Fibroblast of lung (primary cell): ENCODE measurements around the gene MTA1. TPM values are rescaled to one million over a fixed set of nuclear protein-coding genes. Genes with fewer than 3 reads are reported as not detected.

Source experiments
- DNase-seq, 2 donors: peaks; one replicate each; pipeline versions ENCODE4 v3.0.0 to v3.0.0-alpha.2; 2010; ENCODE audit warnings: low read depth in 2 of 2
- H2AFZ ChIP-seq: 2 replicates; pipeline ENCODE4 v1.5.1; 2012; ENCODE audit warnings: low read length, control low read depth, inconsistent platforms
- H3K27ac ChIP-seq: 2 replicates; pipeline ENCODE4 v1.5.1; 2011; ENCODE audit warnings: low read length, control low read depth; ENCODE audit not compliant: insufficient read depth
- H3K27me3 ChIP-seq: 2 replicates; pipeline ENCODE4 v1.5.1; 2011; ENCODE audit warnings: mild to moderate bottlenecking, low read length; ENCODE audit not compliant: control insufficient read depth, insufficient read depth
- H3K36me3 ChIP-seq: 2 replicates; pipeline ENCODE4 v1.5.1; 2011; ENCODE audit warnings: low read length; ENCODE audit not compliant: control insufficient read depth, insufficient read depth
- H3K4me1 ChIP-seq: 2 replicates; pipeline ENCODE4 v1.5.1; 2011; ENCODE audit warnings: low read length; ENCODE audit not compliant: control insufficient read depth, insufficient read depth; ENCODE audit errors: extremely low read depth
- H3K4me2 ChIP-seq: 2 replicates; pipeline ENCODE4 v1.5.1; 2011; ENCODE audit warnings: low read length, control low read depth; ENCODE audit not compliant: insufficient read depth; ENCODE audit errors: extremely low read depth
- H3K4me3 ChIP-seq, 4 experiments: fragments of 200-600 bp in 1 of 4; sonication (generic) in 1 of 4; replicated peaks in 1 of 4; 2 replicates each; pipeline ENCODE4 v1.5.1; 2011 to 2016; ENCODE audit warnings: low read length in 4 of 4, low read depth in 3 of 4, mild to moderate bottlenecking in 3 of 4, control low read depth in 2 of 4, inconsistent platforms in 1 of 4, mixed read lengths in 1 of 4; ENCODE audit not compliant: insufficient read depth in 1 of 4; ENCODE audit errors: control extremely low read depth in 1 of 4
- H3K79me2 ChIP-seq: 2 replicates; pipeline ENCODE4 v1.5.1; 2012; ENCODE audit warnings: mild to moderate bottlenecking, low read length, inconsistent platforms; ENCODE audit not compliant: control insufficient read depth, insufficient read depth
- H3K9ac ChIP-seq: 2 replicates; pipeline ENCODE4 v1.5.1; 2011; ENCODE audit warnings: mild to moderate bottlenecking, low read length, control low read depth; ENCODE audit not compliant: insufficient read depth
- H3K9me3 ChIP-seq: 2 replicates; pipeline ENCODE4 v1.5.1; 2012; ENCODE audit warnings: low read depth, low read length; ENCODE audit not compliant: control insufficient read depth, insufficient read depth
- H4K20me1 ChIP-seq: 2 replicates; pipeline ENCODE4 v1.5.1; 2011; ENCODE audit warnings: low read length; ENCODE audit not compliant: control insufficient read depth, insufficient read depth; ENCODE audit errors: extremely low read depth
- CTCF ChIP-seq, 2 donors: IDR thresholded peaks in 1 of 2; conservative IDR thresholded peaks in 1 of 2; 1 replicate in 1 of 2; 2 replicates in 1 of 2; pipeline ENCODE4 v1.5.1; 2011 to 2012; ENCODE audit warnings: low read length in 2 of 2, control low read depth in 1 of 2, inconsistent platforms in 1 of 2, low read depth in 1 of 2, mild to moderate bottlenecking in 1 of 2
- EZH2 ChIP-seq: IDR thresholded peaks from 2 replicates; pipeline ENCODE4 v1.5.1; 2012; ENCODE audit warnings: low read length, control low read depth, mild to moderate bottlenecking; ENCODE audit errors: missing control alignments
- polyA plus RNA-seq, 2 donors: library from polyadenylated mRNA; depleted of rRNA in 1 of 2; stranded (reverse) in 1 of 2; unstranded in 1 of 2; fragments of >200 nt; gene quantifications; 2 replicates each; pipeline ENCODE4 v1.2.1, GENCODE V29; 2011 to 2012; ENCODE audit warnings: missing spikeins in 1 of 2
- total RNA-seq: library from RNA; depleted of rRNA; stranded (reverse); fragments of >200 nt; gene quantifications from 2 replicates; pipeline ENCODE4 v1.2.1, GENCODE V29; 2014

MTA1 gene
- total and polyA plus RNA-seq, 2 donors (not counting 1 experiment from before 2014, with no cell fraction given) = 28.6 to 29.7 TPM

- DNase-seq = no peak
- Histone ChIP-seq H3K36me3 (no peaks in the 10 kb centered on the region), H4K20me1 (no peaks in the 10 kb centered on the region), H3K4me1 (peaks cover 11% of the 10 kb centered on the region), H3K4me3 (peak overlapping the region; percentile 64 to 76 (median 72)), H3K9ac (no peak overlapping the region), H3K27me3 (no peaks in the 10 kb centered on the region), H3K27ac (no peak overlapping the region), H3K79me2 (peaks cover 36% of the 10 kb centered on the region), H3K9me3 (no peaks in the 10 kb centered on the region), H3K4me2 (peak overlapping the region; percentile 94), H2AFZ (peak overlapping the region; percentile 86)
- TF ChIP-seq CTCF (conservative IDR thresholded peaks at IDR 0.05 in 1 of 2, IDR thresholded peaks at IDR 0.05 in 1 of 2; ENCODE audit: low read depth in 1 of 2, low read length in 2 of 2) (no peak), EZH2 (no peak)
Measured at GRCh38 chr14:105418269-105419194, 1.1 kb upstream of the MTA1 start.

GRCh38 chr14:105420101-105420973, 710 bp downstream of the MTA1 start:
- Histone ChIP-seq H3K9ac (peak overlapping the region; percentile 71), H3K9me3 (no peaks in the 10 kb centered on the region), H3K79me2 (peaks cover 50% of the 10 kb centered on the region), H4K20me1 (no peaks in the 10 kb centered on the region), H3K27me3 (no peaks in the 10 kb centered on the region), H3K4me1 (peaks cover 11% of the 10 kb centered on the region), H3K36me3 (no peaks in the 10 kb centered on the region), H3K27ac (peak overlapping the region; percentile 57), H3K4me2 (peak overlapping the region; percentile 96), H3K4me3 (peak overlapping the region; percentile 69 to 80 (median 80)), H2AFZ (no peak overlapping the region)
- no peak for DNase-seq
- TF ChIP-seq CTCF (conservative IDR thresholded peaks at IDR 0.05 in 1 of 2, IDR thresholded peaks at IDR 0.05 in 1 of 2; ENCODE audit: low read depth in 1 of 2, low read length in 2 of 2) (no peak), EZH2 (no peak)
